Measurements from ENCODE around the gene STK38L.

The STK38L gene

GRCh38 chr12:27303139-27304111 is 59.3 kb downstream of the STK38L start:
- TF ChIP-seq GATA3 (IDR thresholded peaks at IDR 0.05; ENCODE audit: low read depth, low read length) (no peak), GATA2 (IDR thresholded peaks at IDR 0.05; ENCODE audit: low read depth, low read length) (no peak)

- TF ChIP-seq GATA2 (IDR thresholded peaks at IDR 0.05; ENCODE audit: low read depth, low read length) (no peak), GATA3 (IDR thresholded peaks at IDR 0.05; ENCODE audit: low read depth, low read length) (no peak)
These were observed 60.8 kb downstream of the STK38L start for GRCh38 chr12:27304856-27305255.

GRCh38 chr12:27305673-27306456 is 61.8 kb downstream of the STK38L start:
- no peak for TF ChIP-seq GATA2 (IDR thresholded peaks at IDR 0.05; ENCODE audit: low read depth, low read length)

- TF ChIP-seq GATA2 (IDR thresholded peaks at IDR 0.05; ENCODE audit: low read depth, low read length) (no peak), GATA3 (IDR thresholded peaks at IDR 0.05; ENCODE audit: low read depth, low read length) (no peak)
These were observed 65.4 kb downstream of the STK38L start for GRCh38 chr12:27309293-27309994.

GRCh38 chr12:27309995-27310315 is 65.9 kb downstream of the STK38L start:
- no peak for TF ChIP-seq GATA3 (IDR thresholded peaks at IDR 0.05; ENCODE audit: low read depth, low read length)
- no peak for TF ChIP-seq GATA2 (IDR thresholded peaks at IDR 0.05; ENCODE audit: low read depth, low read length)

GRCh38 chr12:27316947-27317346 is 72.9 kb downstream of the STK38L start:
- TF ChIP-seq GATA2 (IDR thresholded peaks at IDR 0.05; ENCODE audit: low read depth, low read length): no peak
- TF ChIP-seq GATA3 (IDR thresholded peaks at IDR 0.05; ENCODE audit: low read depth, low read length): no peak

- TF ChIP-seq GATA3 (IDR thresholded peaks at IDR 0.05; ENCODE audit: low read depth, low read length) (no peak), GATA2 (IDR thresholded peaks at IDR 0.05; ENCODE audit: low read depth, low read length) (no peak)
These were observed 75.3 kb downstream of the STK38L start for GRCh38 chr12:27319409-27319808.

- TF ChIP-seq GATA3 (IDR thresholded peaks at IDR 0.05; ENCODE audit: low read depth, low read length) (no peak), GATA2 (IDR thresholded peaks at IDR 0.05; ENCODE audit: low read depth, low read length) (no peak)
These were observed 75.8 kb downstream of the STK38L start for GRCh38 chr12:27319848-27320247.

GRCh38 chr12:27324530-27324929 is 80.4 kb downstream of the STK38L start:
- no peak for TF ChIP-seq GATA2 (IDR thresholded peaks at IDR 0.05; ENCODE audit: low read depth, low read length)
- no peak for TF ChIP-seq GATA3 (IDR thresholded peaks at IDR 0.05; ENCODE audit: low read depth, low read length)

GRCh38 chr12:27330846-27331245 is 86.8 kb downstream of the STK38L start:
- TF ChIP-seq GATA2 (IDR thresholded peaks at IDR 0.05; ENCODE audit: low read depth, low read length) (no peak), GATA3 (IDR thresholded peaks at IDR 0.05; ENCODE audit: low read depth, low read length) (no peak)

- no peak for TF ChIP-seq GATA2 (IDR thresholded peaks at IDR 0.05; ENCODE audit: low read depth, low read length)
- no peak for TF ChIP-seq GATA3 (IDR thresholded peaks at IDR 0.05; ENCODE audit: low read depth, low read length)
These were observed 87.3 kb downstream of the STK38L start for GRCh38 chr12:27331291-27331926.

- no peak for TF ChIP-seq GATA3 (IDR thresholded peaks at IDR 0.05; ENCODE audit: low read depth, low read length)
- TF ChIP-seq GATA2 (IDR thresholded peaks at IDR 0.05; ENCODE audit: low read depth, low read length): no peak
These were observed 87.8 kb downstream of the STK38L start for GRCh38 chr12:27331927-27332324.

GRCh38 chr12:27332407-27332713 is 88.3 kb downstream of the STK38L start:
- TF ChIP-seq GATA2 (IDR thresholded peaks at IDR 0.05; ENCODE audit: low read depth, low read length) (no peak), GATA3 (IDR thresholded peaks at IDR 0.05; ENCODE audit: low read depth, low read length) (no peak)

Measured in SH-SY5Y (cell line).